Spleen (tissue), 7 donors: ENCODE results near the gene TANK.

ENCODE experiments used
- POLR2AphosphoS5 ChIP-seq, 3 donors: sonication (generic); formaldehyde crosslinking; IDR thresholded peaks; one replicate each; pipeline ENCODE4 v1.5.1; 2017; ENCODE audit warnings: antibody characterized with exemption in 3 of 3
- TF ChIP-seq, protein P1 (sequence below), 11 experiments: fragments of 200-600 bp in 7 of 11; fragments of 450-650 bp in 4 of 11; sonication (generic) in 4 of 11; IDR thresholded peaks in 8 of 11; conservative IDR thresholded peaks in 3 of 11; 1 replicate in 7 of 11; 2 replicates in 4 of 11; pipeline versions ENCODE4 v1.4.0 to v1.8.0; 2016 to 2021; ENCODE audit warnings: antibody characterized with exemption in 11 of 11, inconsistent platforms in 4 of 11, mild to moderate bottlenecking in 1 of 11
- donor health status: DM: no; HTN: no; CAD: no; lungs with moderate emphysema.
- donor health status: DM: no; HTN: no; CAD: no.
- donor health status: DM: no; HTN: no; CAD: no.

DNA sequence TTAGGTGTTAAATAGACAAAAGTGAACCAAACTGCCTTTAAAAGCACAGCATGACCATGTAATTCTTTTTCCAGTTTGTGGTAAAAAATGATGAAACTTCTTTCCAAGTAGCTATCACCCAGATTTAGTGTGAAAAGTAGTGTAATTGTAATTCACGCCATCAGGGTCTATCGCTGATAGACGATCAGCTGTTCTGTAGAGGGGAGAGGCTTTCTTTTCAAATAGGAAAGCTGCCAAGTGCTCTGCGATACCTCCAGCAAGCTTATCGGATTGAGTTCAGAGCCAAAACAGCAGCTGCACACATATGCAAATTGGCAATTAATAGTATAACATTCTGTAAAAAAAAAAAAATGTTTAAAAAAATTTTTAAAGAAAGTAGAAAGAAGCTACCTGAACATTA is 86.1 kb downstream of the TANK start:
- TF ChIP-seq, protein P1, sequence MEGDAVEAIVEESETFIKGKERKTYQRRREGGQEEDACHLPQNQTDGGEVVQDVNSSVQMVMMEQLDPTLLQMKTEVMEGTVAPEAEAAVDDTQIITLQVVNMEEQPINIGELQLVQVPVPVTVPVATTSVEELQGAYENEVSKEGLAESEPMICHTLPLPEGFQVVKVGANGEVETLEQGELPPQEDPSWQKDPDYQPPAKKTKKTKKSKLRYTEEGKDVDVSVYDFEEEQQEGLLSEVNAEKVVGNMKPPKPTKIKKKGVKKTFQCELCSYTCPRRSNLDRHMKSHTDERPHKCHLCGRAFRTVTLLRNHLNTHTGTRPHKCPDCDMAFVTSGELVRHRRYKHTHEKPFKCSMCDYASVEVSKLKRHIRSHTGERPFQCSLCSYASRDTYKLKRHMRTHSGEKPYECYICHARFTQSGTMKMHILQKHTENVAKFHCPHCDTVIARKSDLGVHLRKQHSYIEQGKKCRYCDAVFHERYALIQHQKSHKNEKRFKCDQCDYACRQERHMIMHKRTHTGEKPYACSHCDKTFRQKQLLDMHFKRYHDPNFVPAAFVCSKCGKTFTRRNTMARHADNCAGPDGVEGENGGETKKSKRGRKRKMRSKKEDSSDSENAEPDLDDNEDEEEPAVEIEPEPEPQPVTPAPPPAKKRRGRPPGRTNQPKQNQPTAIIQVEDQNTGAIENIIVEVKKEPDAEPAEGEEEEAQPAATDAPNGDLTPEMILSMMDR (IDR thresholded peaks at IDR 0.05 in 8 of 11, conservative IDR thresholded peaks at IDR 0.05 in 3 of 11) = no peak
- TF ChIP-seq POLR2AphosphoS5 (IDR thresholded peaks at IDR 0.05) = no peak
